Transverse colon (tissue), 3 donors: ENCODE data around the gene IFT88.

ENCODE experiments used
- CTCF ChIP-seq, 5 experiments: fragments of 200-600 bp in 3 of 5; fragments of 450-650 bp in 2 of 5; sonication (generic) in 3 of 5; IDR thresholded peaks; 1 replicate in 2 of 5; 2 replicates in 3 of 5; pipeline ENCODE4 v1.5.1; 2016 to 2017; ENCODE audit warnings: antibody characterized with exemption in 5 of 5, inconsistent platforms in 3 of 5, mild to moderate bottlenecking in 2 of 5, moderate library complexity in 1 of 5
- POLR2A ChIP-seq: fragments of 450-650 bp; IDR thresholded peaks from one replicate; pipeline ENCODE4 v1.6.1; 2016; ENCODE audit warnings: antibody characterized with exemption, mild to moderate bottlenecking, moderate library complexity

- TF ChIP-seq CTCF (IDR thresholded peaks at IDR 0.05), result no peak
- no peak for TF ChIP-seq POLR2A
Measured at GRCh38 chr13:20728579-20729311, 161.8 kb downstream of the IFT88 start.
